ENCODE measurements around the gene DUSP18. TPM values are rescaled to one million over a fixed set of nuclear protein-coding genes. Genes with fewer than 3 reads are reported as not detected.

DUSP18 gene
- total and polyA plus RNA-seq, 2 of the 4 experiments (the other 2 are of a cell fraction) = 14.9 TPM

DNA sequence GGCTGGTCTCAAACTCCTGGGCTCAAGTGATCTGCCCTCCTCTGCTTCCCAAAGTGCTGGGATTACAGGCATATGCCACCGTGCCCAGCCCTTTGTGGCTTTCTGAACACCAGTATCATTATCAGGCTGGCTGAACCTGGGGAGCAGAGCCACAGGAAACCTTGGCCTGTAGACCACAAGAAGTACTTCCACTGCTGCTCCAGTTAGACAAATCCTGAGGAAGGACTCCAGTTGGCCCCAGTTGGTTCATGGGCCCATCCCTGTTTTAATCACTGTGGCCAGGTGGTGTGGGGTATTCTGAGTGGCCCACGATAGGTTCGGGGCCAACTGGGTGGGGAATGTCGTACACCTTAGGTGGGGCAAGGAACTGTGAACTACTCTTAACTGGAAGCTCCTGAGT lies 5.5 kb upstream of the DUSP18 start:
- no peak overlapping the region for H2BK5ac ChIP-seq (ENCODE audit: low read depth, low read length, poor library complexity, severe bottlenecking)
- no peaks in the 10 kb centered on the region for H4K20me1 ChIP-seq (ENCODE audit: insufficient read depth, low read length)
- H2BK120ac ChIP-seq (ENCODE audit: low read depth, low read length) = no peak overlapping the region
- H3K4me3 ChIP-seq (ENCODE audit: insufficient read depth, low read depth, low read length) = no peak overlapping the region
- H3K18ac ChIP-seq (ENCODE audit: low read depth, low read length) = no peak overlapping the region
- no peaks in the 10 kb centered on the region for H3K4me1 ChIP-seq (ENCODE audit: control insufficient read depth, insufficient read depth, low read length)
- intact Hi-C loops (cut with micrococcal nuclease) (no loop called here), dilution Hi-C loops (cut with HindIII; ENCODE audit: low sequenced_read_pairs, unreplicated experiment) (no loop called here), in situ Hi-C loops (cut with MboI; ENCODE audit: low sequenced_read_pairs) (no loop called here)
- no peak overlapping the region for H3K23ac ChIP-seq (ENCODE audit: low read depth, low read length)
- DNase-seq = no peak
- no peak overlapping the region for H4K8ac ChIP-seq (ENCODE audit: low read depth in 2 of 2, low read length in 2 of 2)
- no peaks in the 10 kb centered on the region for H3K9me3 ChIP-seq (ENCODE audit: control insufficient read depth, insufficient read depth, low read length)
- H2AK9ac ChIP-seq (replicated peaks; ENCODE audit: low read depth, low read length, poor library complexity) = no peak overlapping the region
- H2AK5ac ChIP-seq (ENCODE audit: low read depth, low read length) = no peak overlapping the region
- no peak overlapping the region for H3K56ac ChIP-seq (ENCODE audit: extremely low read depth, insufficient read depth, low read length)
- H2BK20ac ChIP-seq (ENCODE audit: low read depth, low read length) = no peak overlapping the region
- H3K4ac ChIP-seq (ENCODE audit: low read depth, low read length) = no peak overlapping the region
- H3K36me3 ChIP-seq (ENCODE audit: control insufficient read depth, insufficient read depth, low read length) = no peaks in the 10 kb centered on the region
- no peaks in the 10 kb centered on the region for H3K79me1 ChIP-seq (ENCODE audit: low read depth in 1 of 2, low read length in 2 of 2)
- BruUV-seq (replicated peaks) = no TSS peak
- H3K4me2 ChIP-seq (ENCODE audit: low read depth, low read length) = no peak overlapping the region
- no peak overlapping the region for H3K9ac ChIP-seq (ENCODE audit: low read depth, low read length)
- peaks cover 2% of the 10 kb centered on the region for H3K27me3 ChIP-seq (ENCODE audit: control insufficient read depth, insufficient read depth, low read length)
- no peak overlapping the region for H4K5ac ChIP-seq (ENCODE audit: low read depth, low read length)
- H3K14ac ChIP-seq (replicated peaks; ENCODE audit: low read depth, low read length) = no peak overlapping the region
- TF ChIP-seq, protein P1, sequence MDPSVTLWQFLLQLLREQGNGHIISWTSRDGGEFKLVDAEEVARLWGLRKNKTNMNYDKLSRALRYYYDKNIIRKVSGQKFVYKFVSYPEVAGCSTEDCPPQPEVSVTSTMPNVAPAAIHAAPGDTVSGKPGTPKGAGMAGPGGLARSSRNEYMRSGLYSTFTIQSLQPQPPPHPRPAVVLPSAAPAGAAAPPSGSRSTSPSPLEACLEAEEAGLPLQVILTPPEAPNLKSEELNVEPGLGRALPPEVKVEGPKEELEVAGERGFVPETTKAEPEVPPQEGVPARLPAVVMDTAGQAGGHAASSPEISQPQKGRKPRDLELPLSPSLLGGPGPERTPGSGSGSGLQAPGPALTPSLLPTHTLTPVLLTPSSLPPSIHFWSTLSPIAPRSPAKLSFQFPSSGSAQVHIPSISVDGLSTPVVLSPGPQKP (IDR thresholded peaks at IDR 0.05; ENCODE audit: borderline replicate concordance, low read depth, low read length) = no peak
- no peak for TF ChIP-seq POLR2A (IDR thresholded peaks at IDR 0.05; ENCODE audit: low read depth, low read length)
- TF ChIP-seq NFE2L2 (IDR thresholded peaks at IDR 0.05; ENCODE audit: low read depth, low read length) = no peak
- TF ChIP-seq, protein P2, sequence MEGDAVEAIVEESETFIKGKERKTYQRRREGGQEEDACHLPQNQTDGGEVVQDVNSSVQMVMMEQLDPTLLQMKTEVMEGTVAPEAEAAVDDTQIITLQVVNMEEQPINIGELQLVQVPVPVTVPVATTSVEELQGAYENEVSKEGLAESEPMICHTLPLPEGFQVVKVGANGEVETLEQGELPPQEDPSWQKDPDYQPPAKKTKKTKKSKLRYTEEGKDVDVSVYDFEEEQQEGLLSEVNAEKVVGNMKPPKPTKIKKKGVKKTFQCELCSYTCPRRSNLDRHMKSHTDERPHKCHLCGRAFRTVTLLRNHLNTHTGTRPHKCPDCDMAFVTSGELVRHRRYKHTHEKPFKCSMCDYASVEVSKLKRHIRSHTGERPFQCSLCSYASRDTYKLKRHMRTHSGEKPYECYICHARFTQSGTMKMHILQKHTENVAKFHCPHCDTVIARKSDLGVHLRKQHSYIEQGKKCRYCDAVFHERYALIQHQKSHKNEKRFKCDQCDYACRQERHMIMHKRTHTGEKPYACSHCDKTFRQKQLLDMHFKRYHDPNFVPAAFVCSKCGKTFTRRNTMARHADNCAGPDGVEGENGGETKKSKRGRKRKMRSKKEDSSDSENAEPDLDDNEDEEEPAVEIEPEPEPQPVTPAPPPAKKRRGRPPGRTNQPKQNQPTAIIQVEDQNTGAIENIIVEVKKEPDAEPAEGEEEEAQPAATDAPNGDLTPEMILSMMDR (conservative IDR thresholded peaks at IDR 0.05; ENCODE audit: low read depth, low read length) = no peak
- TF ChIP-seq BHLHE40 (IDR thresholded peaks at IDR 0.05; ENCODE audit: low read depth, low read length) = no peak
- TF ChIP-seq RCOR1 (IDR thresholded peaks at IDR 0.05; ENCODE audit: insufficient replicate concordance, low read length) = no peak
- TF ChIP-seq MXI1 (IDR thresholded peaks at IDR 0.05; ENCODE audit: borderline replicate concordance, low read depth, low read length) = no peak
- TF ChIP-seq FOS (IDR thresholded peaks at IDR 0.05; ENCODE audit: low read depth, low read length) = no peak
- TF ChIP-seq MAZ (IDR thresholded peaks at IDR 0.05; ENCODE audit: borderline replicate concordance, low read depth, low read length) = no peak
- TF ChIP-seq, protein P3, sequence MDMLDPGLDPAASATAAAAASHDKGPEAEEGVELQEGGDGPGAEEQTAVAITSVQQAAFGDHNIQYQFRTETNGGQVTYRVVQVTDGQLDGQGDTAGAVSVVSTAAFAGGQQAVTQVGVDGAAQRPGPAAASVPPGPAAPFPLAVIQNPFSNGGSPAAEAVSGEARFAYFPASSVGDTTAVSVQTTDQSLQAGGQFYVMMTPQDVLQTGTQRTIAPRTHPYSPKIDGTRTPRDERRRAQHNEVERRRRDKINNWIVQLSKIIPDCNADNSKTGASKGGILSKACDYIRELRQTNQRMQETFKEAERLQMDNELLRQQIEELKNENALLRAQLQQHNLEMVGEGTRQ (IDR thresholded peaks at IDR 0.05; ENCODE audit: low read depth, low read length) = no peak
- no peak for TF ChIP-seq RFX5 (IDR thresholded peaks at IDR 0.05; ENCODE audit: low read depth, low read length)
- TF ChIP-seq RAD21 (IDR thresholded peaks at IDR 0.05; ENCODE audit: low read length) = no peak
- TF ChIP-seq MAFK (IDR thresholded peaks at IDR 0.05; ENCODE audit: low read depth, low read length) = no peak
- WGBS, 2 experiments (ENCODE audit: extremely low coverage in 2 of 2, insufficient read length in 1 of 2) = no CpG with 5 or more reads among the region's 4 CpGs
- ChIA-PET POLR2A (ENCODE audit: unreplicated experiment) (no interaction called here), CTCF (no interaction called here)
- H2AFZ ChIP-seq (replicated peaks; ENCODE audit: low read length, poor library complexity) = no peak overlapping the region
- no peak overlapping the region for H4K91ac ChIP-seq (ENCODE audit: insufficient read depth, low read depth, low read length)
- H3K27ac ChIP-seq (ENCODE audit: insufficient read depth, low read length) = no peak overlapping the region
- H2BK15ac ChIP-seq (ENCODE audit: low read depth, low read length) = no peak overlapping the region
- 0 out of 2 replicates have a peak, but pooled peaks cover 4% of the 10 kb centered on the region for H3K9me1 ChIP-seq (ENCODE audit: insufficient read depth, low read length)
- no peak for ATAC-seq (ENCODE audit: low read depth)
